WTC11 (cell line): ENCODE data around the gene STPG3. TPM values are rescaled to one million over a fixed set of nuclear protein-coding genes. Genes with fewer than 3 reads are reported as not detected.
A peak's percentile ranks its signal among the peaks of the same experiment; 100 is the strongest.

Experiments
- ATAC-seq: fragments of 200-7000 bp; cut with Tn5 transposase; 2 replicates; pipeline ENCODE4 v1.10.0; 2021; ENCODE audit warnings: mild to moderate bottlenecking, moderate library complexity
- CTCF ChIA-PET: fragments of 300-600 bp; sonication (Branson Sonifier 250); formaldehyde crosslinking; loops from one replicate; lab custom pipeline; 2021; ENCODE audit warnings: antibody characterized with exemption; lab: Charles Lee
- POLR2A ChIA-PET: fragments of 350-600 bp; sonication (Branson Sonifier 250); formaldehyde crosslinking; loops from one replicate; lab custom pipeline; 2021; ENCODE audit warnings: antibody characterized with exemption; lab: Charles Lee
- DNase-seq: peaks from one replicate; pipeline ENCODE4 v3.0.0; 2021; ENCODE audit warnings: low spot score
- H3K27ac Mint-ChIP-seq: 2 replicates; pipeline ENCODE4 v1.8.0; 2021; ENCODE audit warnings: mixed read lengths
- H3K27me3 Mint-ChIP-seq: 2 replicates; pipeline ENCODE4 v1.8.0; 2021; ENCODE audit warnings: low read depth, mild to moderate bottlenecking, moderate library complexity, mixed read lengths
- H3K36me3 Mint-ChIP-seq: 2 replicates; pipeline ENCODE4 v1.8.0; 2021; ENCODE audit warnings: mixed read lengths
- H3K4me1 Mint-ChIP-seq: 2 replicates; pipeline ENCODE4 v1.8.0; 2022; ENCODE audit warnings: mixed read lengths
- H3K4me3 Mint-ChIP-seq: 2 replicates; pipeline ENCODE4 v1.8.0; 2021; ENCODE audit warnings: mild to moderate bottlenecking, moderate library complexity, mixed read lengths
- H3K9me3 Mint-ChIP-seq: 2 replicates; pipeline ENCODE4 v1.8.0; 2021; ENCODE audit warnings: mixed read lengths
- JUN ChIP-seq: sonication (generic); formaldehyde crosslinking; IDR thresholded peaks from 2 replicates; pipeline ENCODE4 v1.8.0; 2023; ENCODE audit warnings: mild to moderate bottlenecking, missing genetic modification reagents
- NFYB ChIP-seq: sonication (generic); formaldehyde crosslinking; conservative IDR thresholded peaks from 2 replicates; pipeline ENCODE4 v1.8.0; 2022; ENCODE audit warnings: low read depth, missing genetic modification reagents
- NR2C2 ChIP-seq: sonication (generic); formaldehyde crosslinking; IDR thresholded peaks from 2 replicates; pipeline ENCODE4 v1.8.0; 2022; ENCODE audit warnings: mild to moderate bottlenecking, missing genetic modification reagents
- NR3C1 ChIP-seq: sonication (generic); formaldehyde crosslinking; conservative IDR thresholded peaks from 2 replicates; pipeline ENCODE4 v1.8.1; 2023; ENCODE audit warnings: low read depth, mild to moderate bottlenecking, missing genetic modification reagents
- TEAD4 ChIP-seq: sonication (generic); formaldehyde crosslinking; IDR thresholded peaks from 2 replicates; pipeline ENCODE4 v1.8.0; 2022; ENCODE audit warnings: mild to moderate bottlenecking, missing genetic modification reagents
- ZNF219 ChIP-seq: sonication (generic); formaldehyde crosslinking; IDR thresholded peaks from 2 replicates; pipeline ENCODE4 v1.8.0; 2023; ENCODE audit warnings: missing genetic modification reagents, mild to moderate bottlenecking, borderline replicate concordance
- total RNA-seq: library from RNA; stranded (reverse); gene quantifications from 3 replicates; pipeline ENCODE4 v1.2.3, GENCODE V29; 2021
- TF ChIP-seq, protein P1 (sequence below): fragments of 250-450 bp; sonication (Bioruptor Pico); IDR thresholded peaks from 2 replicates; pipeline ENCODE4 v1.8.0; 2021; ENCODE audit warnings: mild to moderate bottlenecking
- TF ChIP-seq, protein P2 (sequence below): sonication (generic); formaldehyde crosslinking; IDR thresholded peaks from 2 replicates; pipeline ENCODE4 v1.8.0; 2022; ENCODE audit warnings: mild to moderate bottlenecking, missing genetic modification reagents
- TF ChIP-seq, protein P3 (sequence below): fragments of 200-600 bp; IDR thresholded peaks from 2 replicates; pipeline ENCODE4 v1.8.0; 2022; ENCODE audit warnings: antibody characterized with exemption
- TF ChIP-seq, protein P4 (sequence below): sonication (generic); formaldehyde crosslinking; IDR thresholded peaks from 2 replicates; pipeline ENCODE4 v1.8.0; 2023; ENCODE audit warnings: missing genetic modification reagents
- TF ChIP-seq, protein P5 (sequence below): sonication (generic); formaldehyde crosslinking; IDR thresholded peaks from 2 replicates; pipeline ENCODE4 v1.8.1; 2022; ENCODE audit warnings: mild to moderate bottlenecking, moderate library complexity, missing genetic modification reagents
- TF ChIP-seq, protein P6 (sequence below): sonication (generic); formaldehyde crosslinking; IDR thresholded peaks from 2 replicates; pipeline ENCODE4 v1.8.0; 2023; ENCODE audit warnings: mild to moderate bottlenecking, missing genetic modification reagents
- TF ChIP-seq, protein P7 (sequence below): sonication (generic); formaldehyde crosslinking; IDR thresholded peaks from 2 replicates; pipeline ENCODE4 v1.8.1; 2022; ENCODE audit warnings: low read depth, mild to moderate bottlenecking, moderate library complexity, missing genetic modification reagents, borderline replicate concordance

Gene STPG3
- total RNA-seq, 1 experiment from 2014 or later = 0.26 TPM

DNA sequence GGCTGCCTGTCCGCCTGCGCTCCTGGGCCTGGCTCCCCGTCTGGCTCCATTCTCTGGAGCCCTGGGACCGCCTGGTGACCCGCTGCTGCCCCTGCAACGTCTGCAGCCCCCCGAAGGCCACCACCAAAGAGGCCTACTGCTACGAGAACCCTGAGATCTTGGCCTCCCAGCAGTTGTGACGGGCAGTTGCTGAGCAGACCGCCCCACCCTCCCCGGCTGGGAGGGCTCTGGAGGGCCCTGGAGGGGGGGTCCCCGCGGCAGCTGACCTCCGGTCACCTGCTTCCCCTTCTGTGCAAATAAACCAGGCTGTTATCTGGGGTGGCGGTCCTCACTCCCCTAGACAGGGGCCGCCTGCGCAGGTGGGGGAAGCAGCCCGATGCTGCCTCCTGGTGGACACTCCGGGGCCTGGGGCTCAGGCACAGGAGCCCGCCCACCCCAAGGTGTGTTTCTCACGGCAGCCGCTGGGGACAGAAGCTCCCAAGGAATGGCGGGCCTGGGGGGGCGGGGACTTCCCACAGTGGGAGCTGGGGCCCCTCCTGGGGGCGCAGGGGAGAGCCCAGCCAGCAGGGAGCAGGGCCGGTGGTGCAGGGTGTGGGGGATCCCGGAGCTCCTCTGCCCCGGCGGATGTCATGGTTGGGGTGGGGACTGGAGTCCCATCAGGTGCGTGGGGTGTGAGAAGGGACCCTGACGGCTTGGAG is 14.7 kb upstream of the STPG3 start (continued):
- TF ChIP-seq, protein P1, sequence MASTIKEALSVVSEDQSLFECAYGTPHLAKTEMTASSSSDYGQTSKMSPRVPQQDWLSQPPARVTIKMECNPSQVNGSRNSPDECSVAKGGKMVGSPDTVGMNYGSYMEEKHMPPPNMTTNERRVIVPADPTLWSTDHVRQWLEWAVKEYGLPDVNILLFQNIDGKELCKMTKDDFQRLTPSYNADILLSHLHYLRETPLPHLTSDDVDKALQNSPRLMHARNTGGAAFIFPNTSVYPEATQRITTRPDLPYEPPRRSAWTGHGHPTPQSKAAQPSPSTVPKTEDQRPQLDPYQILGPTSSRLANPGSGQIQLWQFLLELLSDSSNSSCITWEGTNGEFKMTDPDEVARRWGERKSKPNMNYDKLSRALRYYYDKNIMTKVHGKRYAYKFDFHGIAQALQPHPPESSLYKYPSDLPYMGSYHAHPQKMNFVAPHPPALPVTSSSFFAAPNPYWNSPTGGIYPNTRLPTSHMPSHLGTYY = no peak
- TF ChIP-seq, protein P2, sequence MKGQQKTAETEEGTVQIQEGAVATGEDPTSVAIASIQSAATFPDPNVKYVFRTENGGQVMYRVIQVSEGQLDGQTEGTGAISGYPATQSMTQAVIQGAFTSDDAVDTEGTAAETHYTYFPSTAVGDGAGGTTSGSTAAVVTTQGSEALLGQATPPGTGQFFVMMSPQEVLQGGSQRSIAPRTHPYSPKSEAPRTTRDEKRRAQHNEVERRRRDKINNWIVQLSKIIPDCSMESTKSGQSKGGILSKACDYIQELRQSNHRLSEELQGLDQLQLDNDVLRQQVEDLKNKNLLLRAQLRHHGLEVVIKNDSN = no peak
- TF ChIP-seq, protein P3, sequence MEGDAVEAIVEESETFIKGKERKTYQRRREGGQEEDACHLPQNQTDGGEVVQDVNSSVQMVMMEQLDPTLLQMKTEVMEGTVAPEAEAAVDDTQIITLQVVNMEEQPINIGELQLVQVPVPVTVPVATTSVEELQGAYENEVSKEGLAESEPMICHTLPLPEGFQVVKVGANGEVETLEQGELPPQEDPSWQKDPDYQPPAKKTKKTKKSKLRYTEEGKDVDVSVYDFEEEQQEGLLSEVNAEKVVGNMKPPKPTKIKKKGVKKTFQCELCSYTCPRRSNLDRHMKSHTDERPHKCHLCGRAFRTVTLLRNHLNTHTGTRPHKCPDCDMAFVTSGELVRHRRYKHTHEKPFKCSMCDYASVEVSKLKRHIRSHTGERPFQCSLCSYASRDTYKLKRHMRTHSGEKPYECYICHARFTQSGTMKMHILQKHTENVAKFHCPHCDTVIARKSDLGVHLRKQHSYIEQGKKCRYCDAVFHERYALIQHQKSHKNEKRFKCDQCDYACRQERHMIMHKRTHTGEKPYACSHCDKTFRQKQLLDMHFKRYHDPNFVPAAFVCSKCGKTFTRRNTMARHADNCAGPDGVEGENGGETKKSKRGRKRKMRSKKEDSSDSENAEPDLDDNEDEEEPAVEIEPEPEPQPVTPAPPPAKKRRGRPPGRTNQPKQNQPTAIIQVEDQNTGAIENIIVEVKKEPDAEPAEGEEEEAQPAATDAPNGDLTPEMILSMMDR = peak; percentile 98
- TF ChIP-seq, protein P4, sequence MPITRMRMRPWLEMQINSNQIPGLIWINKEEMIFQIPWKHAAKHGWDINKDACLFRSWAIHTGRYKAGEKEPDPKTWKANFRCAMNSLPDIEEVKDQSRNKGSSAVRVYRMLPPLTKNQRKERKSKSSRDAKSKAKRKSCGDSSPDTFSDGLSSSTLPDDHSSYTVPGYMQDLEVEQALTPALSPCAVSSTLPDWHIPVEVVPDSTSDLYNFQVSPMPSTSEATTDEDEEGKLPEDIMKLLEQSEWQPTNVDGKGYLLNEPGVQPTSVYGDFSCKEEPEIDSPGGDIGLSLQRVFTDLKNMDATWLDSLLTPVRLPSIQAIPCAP (CRISPR knock-in tag) = no peak
- TF ChIP-seq, protein P5, sequence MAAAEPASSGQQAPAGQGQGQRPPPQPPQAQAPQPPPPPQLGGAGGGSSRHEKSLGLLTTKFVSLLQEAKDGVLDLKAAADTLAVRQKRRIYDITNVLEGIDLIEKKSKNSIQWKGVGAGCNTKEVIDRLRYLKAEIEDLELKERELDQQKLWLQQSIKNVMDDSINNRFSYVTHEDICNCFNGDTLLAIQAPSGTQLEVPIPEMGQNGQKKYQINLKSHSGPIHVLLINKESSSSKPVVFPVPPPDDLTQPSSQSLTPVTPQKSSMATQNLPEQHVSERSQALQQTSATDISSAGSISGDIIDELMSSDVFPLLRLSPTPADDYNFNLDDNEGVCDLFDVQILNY = 0 out of 2 replicates have a peak, but pooled peaks have one; percentile 34
- TF ChIP-seq, all 79 proteins: peak for 11

DNA sequence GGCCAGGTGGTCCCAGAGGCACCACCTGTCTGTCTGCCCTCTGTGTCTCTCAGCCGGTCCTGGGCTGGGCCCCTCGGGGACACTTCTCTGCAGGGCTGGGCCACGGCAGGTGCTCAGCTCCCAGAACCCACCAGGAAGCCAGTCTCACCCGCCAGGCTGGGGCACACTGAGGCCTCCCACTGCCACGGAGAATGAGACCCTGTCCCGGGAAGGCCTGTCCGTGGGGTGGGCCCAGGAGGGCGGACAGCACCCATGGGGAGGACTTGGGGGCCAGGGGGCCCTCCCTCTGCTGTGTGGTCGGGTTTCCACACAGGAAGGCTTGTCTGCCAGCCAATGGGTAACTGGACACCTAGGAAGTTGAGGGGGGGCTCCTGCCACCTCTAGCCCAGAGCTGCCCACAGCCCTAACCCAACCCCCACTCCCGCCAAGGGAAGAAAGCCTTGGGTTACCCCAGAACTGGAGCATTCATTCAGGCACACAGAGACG is 14.1 kb upstream of the STPG3 start:
- ATAC-seq = no peak
- Mint-ChIP-seq H3K4me1 (peaks cover 18% of the 10 kb centered on the region), H3K27me3 (no peaks in the 10 kb centered on the region), H3K4me3 (no peak overlapping the region), H3K36me3 (peaks cover under 1% of the 10 kb centered on the region), H3K9me3 (no peaks in the 10 kb centered on the region), H3K27ac (no peak overlapping the region)
- no peak for DNase-seq
- TF ChIP-seq NR2C2 (CRISPR knock-in tag) = no peak
- no peak for TF ChIP-seq TEAD4 (CRISPR knock-in tag)
- TF ChIP-seq JUN = no peak
- TF ChIP-seq, protein P6, sequence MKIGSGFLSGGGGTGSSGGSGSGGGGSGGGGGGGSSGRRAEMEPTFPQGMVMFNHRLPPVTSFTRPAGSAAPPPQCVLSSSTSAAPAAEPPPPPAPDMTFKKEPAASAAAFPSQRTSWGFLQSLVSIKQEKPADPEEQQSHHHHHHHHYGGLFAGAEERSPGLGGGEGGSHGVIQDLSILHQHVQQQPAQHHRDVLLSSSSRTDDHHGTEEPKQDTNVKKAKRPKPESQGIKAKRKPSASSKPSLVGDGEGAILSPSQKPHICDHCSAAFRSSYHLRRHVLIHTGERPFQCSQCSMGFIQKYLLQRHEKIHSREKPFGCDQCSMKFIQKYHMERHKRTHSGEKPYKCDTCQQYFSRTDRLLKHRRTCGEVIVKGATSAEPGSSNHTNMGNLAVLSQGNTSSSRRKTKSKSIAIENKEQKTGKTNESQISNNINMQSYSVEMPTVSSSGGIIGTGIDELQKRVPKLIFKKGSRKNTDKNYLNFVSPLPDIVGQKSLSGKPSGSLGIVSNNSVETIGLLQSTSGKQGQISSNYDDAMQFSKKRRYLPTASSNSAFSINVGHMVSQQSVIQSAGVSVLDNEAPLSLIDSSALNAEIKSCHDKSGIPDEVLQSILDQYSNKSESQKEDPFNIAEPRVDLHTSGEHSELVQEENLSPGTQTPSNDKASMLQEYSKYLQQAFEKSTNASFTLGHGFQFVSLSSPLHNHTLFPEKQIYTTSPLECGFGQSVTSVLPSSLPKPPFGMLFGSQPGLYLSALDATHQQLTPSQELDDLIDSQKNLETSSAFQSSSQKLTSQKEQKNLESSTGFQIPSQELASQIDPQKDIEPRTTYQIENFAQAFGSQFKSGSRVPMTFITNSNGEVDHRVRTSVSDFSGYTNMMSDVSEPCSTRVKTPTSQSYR (CRISPR knock-in tag) = no peak
- TF ChIP-seq NFYB (CRISPR knock-in tag) = no peak
- TF ChIP-seq, protein P7, sequence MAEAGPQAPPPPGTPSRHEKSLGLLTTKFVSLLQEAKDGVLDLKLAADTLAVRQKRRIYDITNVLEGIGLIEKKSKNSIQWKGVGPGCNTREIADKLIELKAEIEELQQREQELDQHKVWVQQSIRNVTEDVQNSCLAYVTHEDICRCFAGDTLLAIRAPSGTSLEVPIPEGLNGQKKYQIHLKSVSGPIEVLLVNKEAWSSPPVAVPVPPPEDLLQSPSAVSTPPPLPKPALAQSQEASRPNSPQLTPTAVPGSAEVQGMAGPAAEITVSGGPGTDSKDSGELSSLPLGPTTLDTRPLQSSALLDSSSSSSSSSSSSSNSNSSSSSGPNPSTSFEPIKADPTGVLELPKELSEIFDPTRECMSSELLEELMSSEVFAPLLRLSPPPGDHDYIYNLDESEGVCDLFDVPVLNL (CRISPR knock-in tag) = no peak
- TF ChIP-seq ZNF219 (CRISPR knock-in tag) = no peak
- TF ChIP-seq NR3C1 = no peak
- CTCF ChIA-PET = interaction anchor here (0.6 to 4.6 kb wide), 90 partner anchors 10 to 633 kb away, joined by 3 to 143 read pairs (median 6); partner anchors contain the start of genes CYSRT1, ENTPD2, ENTPD8 and EXD3
- POLR2A ChIA-PET = interaction anchor here (0.9 kb wide), 1 partner anchor 65 kb away, joined by 3 read pairs; the partner anchor contains the start of gene NRARP
